Endothelial cell of umbilical vein (primary cell): Measurements from ENCODE around the gene TYW1. TPM values are rescaled to one million over a fixed set of nuclear protein-coding genes. Genes with fewer than 3 reads are reported as not detected.
A peak's percentile ranks its signal among the peaks of the same experiment; 100 is the strongest.

Experiments used
- BruUV-seq: library from RNA; stranded (reverse); fragments of 400-500 nt; replicated peaks from 2 replicates; lab custom pipeline; 2021; lab: Mats Ljungman, UMichigan
- CTCF ChIA-PET: fragments of 300-600, 350-600 bp; sonication (Branson Sonifier 250); formaldehyde crosslinking; loops from one replicate; lab custom pipeline; 2021; ENCODE audit warnings: antibody characterized with exemption, inconsistent platforms; lab: Charles Lee
- POLR2A ChIA-PET: fragments of 300-600, 350-600 bp; sonication (Branson Sonifier 250); formaldehyde crosslinking; loops from one replicate; lab custom pipeline; 2021; ENCODE audit warnings: antibody characterized with exemption, inconsistent platforms; lab: Charles Lee
- DNase-seq: peaks from one replicate; pipeline ENCODE4 v3.0.0-alpha.2; 2011; ENCODE audit warnings: low read depth, low spot score
- FAIRE-seq: peaks from 2 replicates; lab custom pipeline; 2011; peaks lifted over from hg19 to GRCh38; lab: Jason Lieb, UNC
- H2AFZ ChIP-seq: 2 replicates; pipeline ENCODE4 v1.6.0; 2012; ENCODE audit warnings: low read depth, low read length, control low read depth, inconsistent platforms
- H3K27ac ChIP-seq: 2 replicates; pipeline ENCODE4 v1.5.1; 2011; ENCODE audit warnings: low read depth, mild to moderate bottlenecking, control low read depth, low read length, moderate library complexity; ENCODE audit not compliant: insufficient read depth
- H3K27me3 ChIP-seq, 2 experiments: 2 replicates each; pipeline versions ENCODE4 v1.6.0 to v1.6.1; 2011; ENCODE audit warnings: low read length in 2 of 2, mixed read lengths in 1 of 2; ENCODE audit not compliant: control insufficient read depth in 2 of 2, insufficient read depth in 2 of 2
- H3K36me3 ChIP-seq, 2 experiments: 2 replicates in 1 of 2; 3 replicates in 1 of 2; pipeline ENCODE4 v1.5.1; 2011; ENCODE audit warnings: low read length in 2 of 2, mild to moderate bottlenecking in 1 of 2, moderate library complexity in 1 of 2; ENCODE audit not compliant: control insufficient read depth in 2 of 2, insufficient read depth in 2 of 2; ENCODE audit errors: extremely low read depth in 1 of 2
- H3K4me1 ChIP-seq: 3 replicates; pipeline ENCODE4 v1.5.1; 2011; ENCODE audit warnings: mild to moderate bottlenecking, low read length; ENCODE audit not compliant: control insufficient read depth, insufficient read depth; ENCODE audit errors: extremely low read depth
- H3K4me2 ChIP-seq: 2 replicates; pipeline ENCODE4 v1.6.1; 2011; ENCODE audit warnings: low read length, control low read depth, mixed read lengths; ENCODE audit not compliant: insufficient read depth
- H3K4me3 ChIP-seq, 3 experiments: fragments of 200-600 bp in 1 of 3; sonication (generic), shearing (Covaris generic) in 1 of 3; replicated peaks in 1 of 3; 2 replicates each; pipeline ENCODE4 v1.5.1; 2011 to 2016; ENCODE audit warnings: control low read depth in 3 of 3, low read length in 3 of 3, mild to moderate bottlenecking in 2 of 3, inconsistent platforms in 1 of 3, low read depth in 1 of 3, moderate library complexity in 1 of 3; ENCODE audit not compliant: insufficient read depth in 1 of 3
- H3K79me2 ChIP-seq: 2 replicates; pipeline ENCODE4 v1.6.0; 2012; ENCODE audit warnings: low read length, inconsistent platforms; ENCODE audit not compliant: control insufficient read depth, insufficient read depth
- H3K9ac ChIP-seq: replicated peaks from 2 replicates; pipeline ENCODE3; 2011; ENCODE audit warnings: low read length, control low read depth; ENCODE audit not compliant: insufficient read depth; ENCODE audit errors: extremely low read depth
- H3K9me1 ChIP-seq: replicated peaks from 3 replicates; pipeline ENCODE4 v1.6.0; 2011; ENCODE audit warnings: mild to moderate bottlenecking, low read length; ENCODE audit not compliant: control insufficient read depth, insufficient read depth; ENCODE audit errors: extremely low read depth
- H3K9me3 ChIP-seq: replicated peaks from 2 replicates; pipeline ENCODE4 v1.5.1; 2012; ENCODE audit warnings: low read length, inconsistent platforms; ENCODE audit not compliant: control insufficient read depth, insufficient read depth
- H4K20me1 ChIP-seq: replicated peaks from 2 replicates; pipeline ENCODE3; 2011; ENCODE audit warnings: mild to moderate bottlenecking, low read length; ENCODE audit not compliant: control insufficient read depth, insufficient read depth; ENCODE audit errors: extremely low read depth
- CTCF ChIP-seq, 2 donors: IDR thresholded peaks; 1 replicate in 1 of 2; 2 replicates in 1 of 2; pipeline ENCODE4 v1.5.1; 2011; ENCODE audit warnings: low read length in 2 of 2, mild to moderate bottlenecking in 2 of 2, moderate library complexity in 2 of 2, control low read depth in 1 of 2, inconsistent platforms in 1 of 2, low read depth in 1 of 2; ENCODE audit not compliant: insufficient read depth in 1 of 2; ENCODE audit errors: extremely low read depth in 1 of 2
- FOS ChIP-seq: IDR thresholded peaks from 2 replicates; pipeline ENCODE4 v1.6.1; 2011; ENCODE audit warnings: mild to moderate bottlenecking, low read length, moderate library complexity, borderline replicate concordance; ENCODE audit not compliant: insufficient read depth
- GATA2 ChIP-seq: IDR thresholded peaks from 2 replicates; pipeline ENCODE4 v1.7.0; 2011; ENCODE audit warnings: low read depth, mild to moderate bottlenecking, moderate library complexity, mixed read lengths, low read length; ENCODE audit not compliant: insufficient read length, insufficient read depth
- POLR2A ChIP-seq: IDR thresholded peaks from 2 replicates; pipeline ENCODE4 v1.6.1; 2012; ENCODE audit warnings: low read depth, mild to moderate bottlenecking, control low read depth, low read length
- POLR2AphosphoS5 ChIP-seq: IDR thresholded peaks from 2 replicates; pipeline ENCODE4 v1.6.1; 2012; ENCODE audit warnings: low read depth, mild to moderate bottlenecking, control low read depth, low read length, moderate library complexity; ENCODE audit not compliant: insufficient read depth
- dilution Hi-C: fragments of 300-500 bp; cut with MboI; formaldehyde crosslinking; loops from one replicate; pipeline ENCODE4 v1.15.0; 2019; ENCODE audit warnings: low sequenced_read_pairs; ENCODE audit not compliant: extremely low pct_ligation_motif_present
- intact Hi-C: fragments of 100-400 bp; cut with micrococcal nuclease; formaldehyde crosslinking; loops from one replicate; pipeline ENCODE4 v1.10.0; 2022
- polyA plus RNA-seq, 4 experiments: library from polyadenylated mRNA; depleted of rRNA in 3 of 4; stranded (reverse) in 3 of 4; unstranded in 1 of 4; fragments of >200 nt; gene quantifications; 2 replicates each; pipeline versions ENCODE4 v1.2.1 to v1.2.3, GENCODE V29; 2011 to 2012; ENCODE audit warnings: missing spikeins in 1 of 4
- total RNA-seq: library from RNA; stranded (reverse); gene quantifications from 2 replicates; pipeline ENCODE4 v1.2.3, GENCODE V29; 2021

TYW1 gene
- total and polyA plus RNA-seq, 2 donors (not counting 3 experiments of a cell fraction or from before 2014, with no cell fraction given), result 7.7 to 15.9 TPM

DNA sequence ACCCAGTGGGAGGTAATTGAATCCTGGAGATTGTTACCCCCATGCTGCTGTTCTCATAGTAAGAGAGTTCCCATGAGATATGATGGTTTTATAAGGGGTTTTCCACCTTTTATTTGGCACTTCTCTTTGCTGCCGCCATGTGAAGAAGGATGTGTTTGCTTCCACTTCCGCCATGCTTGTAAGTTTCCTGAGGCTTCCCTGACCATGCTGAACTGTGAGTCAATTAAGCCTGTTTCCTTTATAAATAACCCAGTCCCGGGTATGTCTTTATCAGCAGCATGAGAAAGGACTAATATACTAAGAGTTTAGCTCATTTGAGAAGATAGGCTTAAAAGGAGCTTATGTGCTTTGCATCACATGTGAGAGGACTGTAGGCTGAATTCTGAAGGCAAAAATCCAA is 46.3 kb upstream of the TYW1 start:
- intact Hi-C loops, result loop anchor here (1.0 to 2.0 kb wide), 2 partner anchors 44 to 113 kb away; partner anchors contain the start of gene SBDS
- no peak overlapping the region for H3K4me3 ChIP-seq
- H3K27ac ChIP-seq, result peak overlapping the region; percentile 32
- no peak overlapping the region for H2AFZ ChIP-seq
- H3K27me3 ChIP-seq, result no peaks in the 10 kb centered on the region
- peaks cover 47% of the 10 kb centered on the region for H3K4me1 ChIP-seq
- peaks cover 12 to 18% of the 10 kb centered on the region in 2 experiments for H3K36me3 ChIP-seq
- TF ChIP-seq POLR2A, result no peak
- TF ChIP-seq FOS, result peak; percentile 46
- peak; percentile 35 for TF ChIP-seq POLR2AphosphoS5
- TF ChIP-seq CTCF (IDR thresholded peaks at IDR 0.05; ENCODE audit: extremely low read depth in 1 of 2, insufficient read depth in 1 of 2, low read depth in 1 of 2, low read length in 2 of 2), result no peak
- peak; percentile 19 for TF ChIP-seq GATA2
- ChIA-PET CTCF (interaction anchor here (0.9 to 1.2 kb wide), 2 partner anchors 28 to 393 kb away, joined by 3 to 4 read pairs; no protein-coding TSS in a partner anchor), POLR2A (interaction anchor here (0.5 kb wide), 1 partner anchor 841 kb away, joined by 5 read pairs; no protein-coding TSS in a partner anchor)
- no peaks in the 10 kb centered on the region for H4K20me1 ChIP-seq
- dilution Hi-C loops, result no loop called here
- H3K4me2 ChIP-seq, result peak overlapping the region; percentile 35
- peak overlapping the region; percentile 20 for H3K9ac ChIP-seq
- FAIRE-seq, result peak; percentile 95
- no TSS peak for BruUV-seq
- DNase-seq, result peak; percentile 70
- no peaks in the 10 kb centered on the region for H3K9me1 ChIP-seq
- H3K79me2 ChIP-seq, result peaks cover 7% of the 10 kb centered on the region
- no peaks in the 10 kb centered on the region for H3K9me3 ChIP-seq
